Measurements from ENCODE around the gene ISM1.

DNA sequence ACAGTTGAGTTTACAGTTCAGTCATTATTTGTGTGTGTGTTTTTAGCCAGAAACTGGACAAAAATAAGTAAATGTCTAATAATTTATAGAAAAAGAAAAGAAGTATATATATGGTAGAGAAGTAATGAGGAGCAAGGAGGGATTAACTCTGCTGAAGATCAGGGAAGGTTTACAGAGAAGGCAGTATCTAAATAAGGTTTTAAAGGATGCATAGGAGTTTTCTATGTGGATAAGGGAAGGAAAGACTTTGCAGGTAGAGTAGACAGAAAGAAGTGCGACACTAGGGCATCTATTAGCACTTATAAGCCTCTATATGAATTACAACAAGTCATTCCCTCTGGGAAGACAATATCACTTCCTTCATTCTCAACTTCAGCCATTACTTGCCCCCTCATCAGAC lies 34.3 kb downstream of the ISM1 start:
- TF ChIP-seq, protein P1, sequence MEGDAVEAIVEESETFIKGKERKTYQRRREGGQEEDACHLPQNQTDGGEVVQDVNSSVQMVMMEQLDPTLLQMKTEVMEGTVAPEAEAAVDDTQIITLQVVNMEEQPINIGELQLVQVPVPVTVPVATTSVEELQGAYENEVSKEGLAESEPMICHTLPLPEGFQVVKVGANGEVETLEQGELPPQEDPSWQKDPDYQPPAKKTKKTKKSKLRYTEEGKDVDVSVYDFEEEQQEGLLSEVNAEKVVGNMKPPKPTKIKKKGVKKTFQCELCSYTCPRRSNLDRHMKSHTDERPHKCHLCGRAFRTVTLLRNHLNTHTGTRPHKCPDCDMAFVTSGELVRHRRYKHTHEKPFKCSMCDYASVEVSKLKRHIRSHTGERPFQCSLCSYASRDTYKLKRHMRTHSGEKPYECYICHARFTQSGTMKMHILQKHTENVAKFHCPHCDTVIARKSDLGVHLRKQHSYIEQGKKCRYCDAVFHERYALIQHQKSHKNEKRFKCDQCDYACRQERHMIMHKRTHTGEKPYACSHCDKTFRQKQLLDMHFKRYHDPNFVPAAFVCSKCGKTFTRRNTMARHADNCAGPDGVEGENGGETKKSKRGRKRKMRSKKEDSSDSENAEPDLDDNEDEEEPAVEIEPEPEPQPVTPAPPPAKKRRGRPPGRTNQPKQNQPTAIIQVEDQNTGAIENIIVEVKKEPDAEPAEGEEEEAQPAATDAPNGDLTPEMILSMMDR (IDR thresholded peaks at IDR 0.05; ENCODE audit: low read depth, low read length, poor library complexity, severe bottlenecking), result no peak
- no peak for TF ChIP-seq EZH2phosphoT487 (IDR thresholded peaks at IDR 0.05; ENCODE audit: borderline replicate concordance, low read length)

Data from DOHH2 (cell line).